GM12878 (cell line): Measurements from ENCODE around the gene SLC16A9. TPM values are rescaled to one million over a fixed set of nuclear protein-coding genes. Genes with fewer than 3 reads are reported as not detected.

Source experiments
- ATAC-seq: fragments of 200-7000 bp; cut with Tn5 transposase; 3 replicates; pipeline ENCODE4 v1.9.1; 2020; ENCODE audit warnings: mild to moderate bottlenecking, moderate library complexity
- BruUV-seq: library from RNA; stranded (reverse); fragments of 400-500 nt; replicated peaks from 2 replicates; lab custom pipeline; 2021; lab: Mats Ljungman, UMichigan
- CTCF ChIA-PET: fragments of 300-600 bp; sonication (Branson Sonifier 250); formaldehyde crosslinking; extraction: SDS; loops from one replicate; lab custom pipeline; 2021; ENCODE audit warnings: inconsistent platforms; lab: Yijun Ruan, JAX
- POLR2A ChIA-PET: fragments of 350-600 bp; formaldehyde crosslinking; extraction: SDS; loops from one replicate; lab custom pipeline; 2021; ENCODE audit warnings: inconsistent platforms; lab: Charles Lee
- RAD21 ChIA-PET: fragments of 300-600 bp; sonication (Branson Sonifier 250); formaldehyde crosslinking; loops from one replicate; lab custom pipeline; 2023; ENCODE audit warnings: antibody characterized with exemption; ENCODE audit not compliant: unreplicated experiment; lab: Charles Lee
- SMC1A ChIA-PET: fragments of 300-600 bp; sonication (Branson Sonifier 250); formaldehyde crosslinking; loops from one replicate; lab custom pipeline; 2023; ENCODE audit not compliant: unreplicated experiment, uncharacterized antibody; lab: Charles Lee
- DNase-seq: peaks from one replicate; pipeline ENCODE4 v3.0.0-alpha.2; 2011; ENCODE audit warnings: low read depth, low spot score
- FAIRE-seq: peaks from 3 replicates; lab custom pipeline; 2011; peaks lifted over from hg19 to GRCh38; lab: Jason Lieb, UNC
- H2AFZ ChIP-seq: 2 replicates; pipeline ENCODE4 v1.6.0; 2011; ENCODE audit warnings: low read depth, low read length, control low read depth; ENCODE audit not compliant: control insufficient read depth
- H3K27ac ChIP-seq: 2 replicates; pipeline ENCODE4 v1.5.1; 2011; ENCODE audit warnings: control low read depth; ENCODE audit not compliant: control insufficient read depth, insufficient read depth
- H3K27me3 ChIP-seq, 2 experiments: replicated peaks in 1 of 2; 2 replicates each; pipeline versions ENCODE4 v1.6.0 to v1.6.1; 2011; ENCODE audit warnings: low read length in 1 of 2; ENCODE audit not compliant: control insufficient read depth in 2 of 2, insufficient read depth in 2 of 2
- H3K36me3 ChIP-seq, 2 experiments: 2 replicates each; pipeline ENCODE4 v1.5.1; 2011; ENCODE audit warnings: low read length in 1 of 2; ENCODE audit not compliant: control insufficient read depth in 2 of 2, insufficient read depth in 2 of 2
- H3K4me1 ChIP-seq: 2 replicates; pipeline ENCODE4 v1.6.1; 2011; ENCODE audit warnings: mild to moderate bottlenecking, low read length, moderate library complexity, mixed read lengths; ENCODE audit not compliant: control insufficient read depth, insufficient read depth
- H3K4me2 ChIP-seq: 2 replicates; pipeline ENCODE4 v1.6.0; 2011; ENCODE audit warnings: control low read depth; ENCODE audit not compliant: control insufficient read depth, insufficient read depth
- H3K4me3 ChIP-seq: fragments of 200-600 bp; sonication (generic); 2 replicates; pipeline ENCODE4 v1.5.1; 2016
- H3K79me2 ChIP-seq: 2 replicates; pipeline ENCODE4 v1.6.0; 2011; ENCODE audit warnings: low read length; ENCODE audit not compliant: control insufficient read depth, insufficient read depth
- H3K9ac ChIP-seq: 2 replicates; pipeline ENCODE4 v1.8.0; 2011; ENCODE audit warnings: low read length, control low read depth, mixed read lengths; ENCODE audit not compliant: control insufficient read depth, insufficient read depth
- H3K9me3 ChIP-seq: replicated peaks from 3 replicates; pipeline ENCODE4 v1.5.1; 2011; ENCODE audit warnings: mild to moderate bottlenecking, low read length; ENCODE audit not compliant: control insufficient read depth, insufficient read depth
- H4K20me1 ChIP-seq: 2 replicates; pipeline ENCODE4 v1.6.0; 2011; ENCODE audit not compliant: control insufficient read depth, insufficient read depth
- DPF2 ChIP-seq: fragments of 450-650 bp; IDR thresholded peaks from 2 replicates; pipeline ENCODE4 v1.6.1; 2017; ENCODE audit warnings: mild to moderate bottlenecking
- HDAC6 ChIP-seq: fragments of 200-600 bp; sonication (generic); IDR thresholded peaks from one replicate; pipeline ENCODE4 v1.8.0; 2017; ENCODE audit warnings: antibody characterized with exemption; ENCODE audit not compliant: unreplicated experiment
- IRF4 ChIP-seq: IDR thresholded peaks from 2 replicates; pipeline ENCODE4 v1.6.1; 2011; ENCODE audit warnings: low read depth, low read length
- PAX5 ChIP-seq: IDR thresholded peaks from 2 replicates; pipeline ENCODE4 v1.6.1; 2011; ENCODE audit warnings: low read depth, low read length, borderline replicate concordance
- RELA ChIP-seq: fragments of 450-650 bp; IDR thresholded peaks from 2 replicates; pipeline ENCODE4 v1.8.0; 2014; ENCODE audit warnings: borderline replicate concordance; ENCODE audit not compliant: partially characterized antibody
- SMAD5 ChIP-seq: IDR thresholded peaks from 2 replicates; pipeline ENCODE4 v1.6.1; 2016; ENCODE audit warnings: antibody characterized with exemption, low read depth
- SMARCA5 ChIP-seq: fragments of 450-650 bp; IDR thresholded peaks from 2 replicates; pipeline ENCODE4 v1.6.1; 2017; ENCODE audit warnings: mild to moderate bottlenecking
- ZBED1 ChIP-seq: IDR thresholded peaks from 2 replicates; pipeline ENCODE4 v1.6.1; 2016; ENCODE audit warnings: borderline replicate concordance
- ZNF274 ChIP-seq: IDR thresholded peaks from one replicate; pipeline ENCODE4 v1.8.0; 2011; ENCODE audit not compliant: insufficient read length, insufficient read depth
- WGBS: methylation state at CpG from one replicate; pipeline ENCODE4 v1.1.6; 2016; ENCODE audit warnings: low lambda C conversion rate; ENCODE audit not compliant: insufficient replicate concordance, insufficient coverage; ENCODE audit errors: missing lambda C conversion rate; 5-methylcytosine and 5-hydroxymethylcytosine counted together
- in situ Hi-C: fragments of 300-500 bp; cut with MboI; formaldehyde crosslinking; loops from 9 replicates; pipeline ENCODE4 v1.14.3; 2018; ENCODE audit warnings: mixed read lengths
- intact Hi-C: fragments of 100-400 bp; cut with micrococcal nuclease; formaldehyde crosslinking; loops from one replicate; pipeline ENCODE4 v1.14.2; 2022; ENCODE audit not compliant: unreplicated experiment
- polyA plus RNA-seq, 11 experiments: library from polyadenylated mRNA; depleted of rRNA in 4 of 11; unstranded in 6 of 11; stranded (reverse) in 5 of 11; fragments of >200 nt; fragmentation: Nextera tagmentation in 4 of 11; fragmentation: Illumina TruSeq in 1 of 11; extraction: Ambion mirVana in 4 of 11; extraction: Trizol in 1 of 11; gene quantifications; 1 replicate in 1 of 11; 2 replicates in 10 of 11; pipeline versions ENCODE4 v1.2.1 to v1.2.3, GENCODE V29; 2011 to 2016; ENCODE audit warnings: inconsistent platforms in 2 of 11, missing spikeins in 2 of 11, low read depth in 1 of 11
- total RNA-seq, 4 experiments: library from RNA; depleted of rRNA in 3 of 4; stranded (reverse); fragments of >200 nt in 3 of 4; fragmentation: Illumina TruSeq in 1 of 4; extraction: Trizol in 1 of 4; gene quantifications; 2 replicates each; pipeline versions ENCODE4 v1.2.1 to v1.2.3, GENCODE V29; 2013 to 2021

The SLC16A9 gene
- total and polyA plus RNA-seq, 10 of the 15 experiments (the other 5 are each of a cell fraction or from before 2014, with no cell fraction given), result 0.86 to 6.2 (median 4.3) TPM

DNA sequence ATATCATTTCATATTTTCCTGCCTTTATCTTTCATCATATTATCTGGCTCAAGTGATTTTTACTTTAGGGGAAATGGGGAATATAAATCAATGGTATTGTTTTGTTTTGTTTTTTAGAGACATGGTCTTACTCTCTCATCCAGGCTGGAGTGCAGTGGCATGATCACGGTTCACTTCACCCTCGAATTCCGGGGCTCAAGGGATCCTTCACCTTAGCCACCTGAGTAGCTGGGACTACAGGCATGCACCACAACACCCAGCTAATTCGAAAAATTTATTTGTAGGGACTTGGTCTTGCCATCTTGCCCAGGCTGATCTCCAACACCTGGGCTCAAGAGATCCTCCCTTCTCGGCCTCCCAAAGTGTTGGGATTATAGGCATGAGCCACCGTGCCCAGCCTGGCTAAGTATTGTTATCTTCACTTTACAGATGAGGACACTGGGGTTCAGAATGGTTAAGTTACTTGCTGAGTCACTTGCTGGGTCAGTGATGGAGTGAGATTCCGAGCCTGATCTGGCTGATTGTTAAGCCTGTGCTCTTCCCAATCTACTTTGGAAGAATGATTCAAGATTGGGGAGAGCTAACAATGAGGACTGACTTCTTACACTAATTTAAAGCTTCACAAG lies 3.7 kb upstream of the SLC16A9 start:
- Histone ChIP-seq H3K4me3 (no peak overlapping the region), H3K9me3 (no peaks in the 10 kb centered on the region), H3K9ac (no peak overlapping the region), H3K27ac (no peak overlapping the region), H2AFZ (no peak overlapping the region), H4K20me1 (no peaks in the 10 kb centered on the region), H3K27me3 (peaks cover 0 to 3% of the 10 kb centered on the region in 2 experiments; a peak in 1 of 4 replicates), H3K79me2 (no peaks in the 10 kb centered on the region), H3K4me2 (no peak overlapping the region), H3K4me1 (no peaks in the 10 kb centered on the region; the same call in 1 of the 2 replicates), H3K36me3 (no peaks in the 10 kb centered on the region)
- in situ Hi-C loops, result no loop called here
- ATAC-seq, result no peak
- RAD21 ChIA-PET, result interaction anchor here (0.7 kb wide), 1 partner anchor 776 kb away, joined by 3 read pairs; no protein-coding TSS in a partner anchor
- no peak for TF ChIP-seq ZBED1
- TF ChIP-seq SMARCA5, result no peak
- no peak for TF ChIP-seq ZNF274
- no peak for TF ChIP-seq DPF2
- TF ChIP-seq PAX5, result no peak
- TF ChIP-seq SMAD5, result no peak
- TF ChIP-seq RELA, result no peak
- no peak for TF ChIP-seq IRF4
- no peak for TF ChIP-seq HDAC6
- POLR2A ChIA-PET, result no interaction called here
- intact Hi-C loops, result no loop called here
- WGBS, result 42% methylated on average over 7 of the region's 7 CpGs
- no TSS peak for BruUV-seq
- no peak for DNase-seq
- CTCF ChIA-PET, result no interaction called here
- no peak for FAIRE-seq
- SMC1A ChIA-PET, result interaction anchor here (0.9 to 1.3 kb wide), 2 partner anchors 8 to 882 kb away, joined by 3 read pairs; no protein-coding TSS in a partner anchor
